Hindlimb muscle (tissue), 1 donor: ENCODE measurements around the gene IL20. TPM values are rescaled to one million over a fixed set of nuclear protein-coding genes. Genes with fewer than 3 reads are reported as not detected.

ENCODE experiments used
- DNase-seq: peaks from one replicate; pipeline ENCODE4 v3.0.0-alpha.2; 2013
- polyA plus RNA-seq: library from polyadenylated mRNA; unstranded; fragments of 120-200 nt; gene quantifications from one replicate; pipeline ENCODE4 v1.2.1, GENCODE V29; 2013; ENCODE audit not compliant: insufficient read length

IL20 gene
- polyA plus RNA-seq, 1 donor = not detected

GRCh38 chr1:206904423-206905142, 39.2 kb downstream of the IL20 start:
- DNase-seq = no peak

DNA sequence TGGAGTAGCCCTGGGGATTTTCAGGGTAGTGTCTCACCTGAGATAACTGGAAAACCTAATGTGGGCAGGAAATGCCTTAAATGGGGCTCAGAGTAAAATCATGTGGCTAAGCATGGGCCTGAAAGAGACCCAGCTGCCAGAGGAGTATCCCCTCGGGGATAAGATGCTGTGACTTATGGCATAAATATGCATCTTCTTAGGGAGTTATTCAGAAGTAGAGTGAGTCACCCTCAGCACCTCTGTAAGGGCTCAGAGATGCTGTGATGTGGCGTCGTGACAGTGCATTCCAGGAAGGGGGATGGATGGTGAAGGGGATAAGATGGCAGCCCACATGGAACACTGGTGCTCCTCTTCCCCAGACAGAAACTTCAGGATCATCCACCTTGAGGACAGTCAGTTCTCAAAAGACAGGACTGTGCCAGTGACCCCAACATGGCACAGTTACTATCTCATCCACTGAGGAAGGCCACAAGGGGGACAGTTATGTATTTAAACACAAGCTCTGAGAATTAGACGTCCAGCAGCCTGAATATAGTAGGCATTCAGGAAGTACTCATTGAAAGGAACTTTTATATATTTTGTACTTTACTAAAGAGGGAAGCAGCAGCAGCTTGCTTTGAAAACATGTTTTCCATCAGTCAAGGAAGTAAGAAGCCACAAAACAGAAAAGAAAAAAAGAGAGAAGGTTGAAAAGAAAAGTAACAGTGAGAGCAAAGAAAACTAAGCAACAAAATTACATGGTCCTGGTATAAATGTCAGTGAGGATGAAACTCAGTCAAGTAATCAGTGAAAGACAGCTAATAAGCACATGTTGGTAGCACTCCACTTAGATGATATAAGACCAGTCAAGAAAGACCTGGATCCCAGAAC, 40.1 kb downstream of the IL20 start:
- DNase-seq = no peak

- DNase-seq = no peak
Measured at GRCh38 chr1:206907304-206907991, 42.0 kb downstream of the IL20 start.

DNA sequence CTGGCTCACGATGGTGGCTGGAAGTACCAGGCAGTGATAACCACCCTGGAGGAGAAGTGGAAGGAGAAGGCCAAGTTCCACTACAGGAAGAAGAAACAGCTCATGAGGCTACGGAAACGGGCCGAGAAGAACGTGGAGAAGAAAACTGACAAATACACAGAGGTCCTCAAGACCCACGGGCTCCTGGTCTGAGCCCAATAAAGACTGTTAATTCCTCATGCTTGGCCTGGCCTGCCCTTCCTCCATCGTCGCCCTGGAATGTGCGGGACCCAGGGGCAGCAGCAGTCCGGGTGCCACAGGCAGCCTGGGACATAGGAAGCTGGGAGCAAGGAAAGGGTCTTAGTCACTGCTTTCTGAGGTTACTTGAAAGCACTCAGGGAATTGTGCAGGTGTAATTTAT, 42.6 kb downstream of the IL20 start:
- no peak for DNase-seq

DNA sequence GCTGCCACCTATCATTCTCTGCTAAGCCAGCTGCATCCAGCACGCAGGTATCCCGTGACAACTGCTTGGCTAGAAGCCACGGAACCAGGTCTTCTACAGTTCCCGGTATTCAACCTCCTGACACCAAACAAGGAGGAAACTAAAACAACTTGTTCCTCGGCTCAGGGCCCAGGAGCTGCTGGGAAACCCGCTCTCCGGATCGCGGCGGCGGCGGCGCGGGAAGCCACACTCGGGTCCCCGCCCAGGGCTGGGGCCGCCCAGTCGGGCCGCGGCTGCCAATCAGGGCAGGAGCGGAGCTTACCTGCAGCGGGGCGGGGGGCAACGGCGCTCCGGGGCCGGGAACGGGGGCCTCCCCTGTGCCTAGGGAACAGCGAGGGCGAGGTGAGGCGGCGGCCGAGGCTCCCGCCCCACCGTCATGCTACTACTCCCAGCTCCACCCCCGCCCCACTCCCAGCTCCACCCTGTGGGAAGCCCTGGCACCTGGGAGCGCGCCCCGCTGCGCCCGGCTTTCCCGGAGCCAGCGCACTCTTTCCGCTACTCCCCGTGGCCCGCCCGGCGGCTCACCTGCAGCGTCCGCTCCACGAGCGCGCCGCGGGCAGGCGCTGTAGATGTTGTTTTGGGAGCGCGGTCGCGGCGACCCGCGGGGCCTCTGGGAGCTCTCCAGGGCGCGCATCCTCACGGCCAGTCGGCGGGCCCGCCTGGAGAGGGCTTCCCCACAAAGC, 43.9 kb downstream of the IL20 start:
- DNase-seq = peak; percentile 34

DNA sequence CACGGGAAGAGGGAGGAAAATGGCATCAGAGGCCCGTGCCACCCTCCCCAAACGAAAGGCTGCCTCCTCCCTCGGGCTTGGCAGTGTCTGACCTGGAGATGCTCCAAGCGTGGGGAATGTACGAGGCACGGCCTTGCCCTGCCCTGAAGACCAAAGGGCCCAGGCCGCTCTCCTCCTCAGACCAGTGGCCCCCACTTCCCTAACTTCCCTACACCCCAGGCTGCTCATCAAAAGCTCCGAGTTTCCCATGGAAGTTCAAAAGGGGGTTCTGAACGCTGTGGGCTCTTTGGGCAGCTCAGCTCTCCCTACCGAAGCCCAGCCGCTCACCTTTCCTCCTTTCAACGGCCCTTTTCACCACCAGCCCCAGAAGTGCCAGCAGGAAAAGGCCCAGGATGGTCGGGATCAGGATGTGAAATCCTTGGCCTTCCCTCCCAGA, 44.5 kb downstream of the IL20 start:
- no peak for DNase-seq

- peak; percentile 63 for DNase-seq
Measured at GRCh38 chr1:206911064-206911663, 45.7 kb downstream of the IL20 start.

GRCh38 chr1:206912445-206913095, 47.1 kb downstream of the IL20 start:
- peak; percentile 81 for DNase-seq

DNA sequence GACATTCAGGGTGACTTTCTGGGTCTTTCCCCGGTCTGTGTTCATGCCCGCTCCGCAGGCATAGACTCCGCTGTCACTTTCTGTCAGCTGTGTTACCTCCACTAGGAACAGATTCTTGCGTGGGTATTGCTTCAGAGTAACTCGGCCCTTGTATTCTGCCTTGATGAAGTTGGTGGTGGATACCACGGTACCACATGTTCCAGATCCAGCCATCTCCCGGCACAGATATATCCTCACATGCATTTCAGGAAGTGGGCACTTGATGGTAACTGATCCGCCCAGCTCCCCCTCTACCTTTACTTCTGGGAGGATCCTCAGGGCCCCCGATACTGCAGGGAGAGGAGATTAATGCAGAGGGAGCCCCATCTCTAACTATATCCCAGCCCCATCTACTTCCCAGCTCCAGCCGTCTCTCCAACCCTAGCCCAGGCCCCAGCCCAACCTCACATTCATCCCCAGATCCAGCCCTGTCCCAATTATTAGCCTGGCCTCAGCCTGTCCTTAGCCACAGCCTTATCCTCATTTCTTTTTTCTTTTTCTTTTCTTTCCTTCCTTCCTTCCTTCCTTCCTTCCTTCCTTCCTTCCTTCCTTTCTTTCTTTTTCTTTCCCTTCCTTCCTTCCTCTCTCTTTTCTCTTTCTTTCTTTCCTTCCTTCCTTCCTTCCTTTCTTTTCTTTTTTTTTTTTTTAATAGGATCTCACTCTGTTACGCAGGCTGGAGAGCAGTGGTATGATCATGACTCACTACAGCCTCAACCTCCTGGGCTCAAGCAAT, 48.5 kb downstream of the IL20 start:
- DNase-seq = no peak

- no peak for DNase-seq
Measured at GRCh38 chr1:206915030-206915735, 49.8 kb downstream of the IL20 start.

- no peak for DNase-seq
Measured at GRCh38 chr1:206916000-206916709, 50.7 kb downstream of the IL20 start.

- DNase-seq = no peak
Measured at GRCh38 chr1:206918076-206918475, 52.7 kb downstream of the IL20 start.

Other genes starting within 250 kb of the IL20 start
- 3.9 TPM for gene DYRK3, start 230.1 kb upstream of the IL20 start, polyA plus RNA-seq
- gene MAPKAPK2, start 180.7 kb upstream of the IL20 start, polyA plus RNA-seq = 65.3 TPM
- not detected for gene IL19, start 94.8 kb upstream of the IL20 start, polyA plus RNA-seq
- 0.53 TPM for gene IL10, start 93.1 kb upstream of the IL20 start, polyA plus RNA-seq
- gene IL24, start 31.8 kb downstream of the IL20 start, polyA plus RNA-seq = 0.12 TPM
- gene FCMR, start 56.3 kb downstream of the IL20 start, polyA plus RNA-seq = 1.5 TPM
- gene PIGR, start 80.8 kb downstream of the IL20 start, polyA plus RNA-seq = 0.04 TPM
- not detected for gene FCAMR, start 104.8 kb downstream of the IL20 start, polyA plus RNA-seq
- gene C1orf116, start 167.1 kb downstream of the IL20 start, polyA plus RNA-seq = 0.12 TPM
- gene YOD1, start 185.6 kb downstream of the IL20 start, polyA plus RNA-seq = 4.2 TPM
- gene PFKFB2, start 187.7 kb downstream of the IL20 start, polyA plus RNA-seq = 4.6 TPM
- gene C4BPB, start 223.2 kb downstream of the IL20 start, polyA plus RNA-seq = 0.10 TPM
- gene C4BPA, start 238.6 kb downstream of the IL20 start, polyA plus RNA-seq = 0.17 TPM